ENCODE results near the gene MYRF. TPM values are rescaled to one million over a fixed set of nuclear protein-coding genes. Genes with fewer than 3 reads are reported as not detected.

The MYRF gene
- polyA plus RNA-seq, 1 experiment, result 2.7 TPM

DNA sequence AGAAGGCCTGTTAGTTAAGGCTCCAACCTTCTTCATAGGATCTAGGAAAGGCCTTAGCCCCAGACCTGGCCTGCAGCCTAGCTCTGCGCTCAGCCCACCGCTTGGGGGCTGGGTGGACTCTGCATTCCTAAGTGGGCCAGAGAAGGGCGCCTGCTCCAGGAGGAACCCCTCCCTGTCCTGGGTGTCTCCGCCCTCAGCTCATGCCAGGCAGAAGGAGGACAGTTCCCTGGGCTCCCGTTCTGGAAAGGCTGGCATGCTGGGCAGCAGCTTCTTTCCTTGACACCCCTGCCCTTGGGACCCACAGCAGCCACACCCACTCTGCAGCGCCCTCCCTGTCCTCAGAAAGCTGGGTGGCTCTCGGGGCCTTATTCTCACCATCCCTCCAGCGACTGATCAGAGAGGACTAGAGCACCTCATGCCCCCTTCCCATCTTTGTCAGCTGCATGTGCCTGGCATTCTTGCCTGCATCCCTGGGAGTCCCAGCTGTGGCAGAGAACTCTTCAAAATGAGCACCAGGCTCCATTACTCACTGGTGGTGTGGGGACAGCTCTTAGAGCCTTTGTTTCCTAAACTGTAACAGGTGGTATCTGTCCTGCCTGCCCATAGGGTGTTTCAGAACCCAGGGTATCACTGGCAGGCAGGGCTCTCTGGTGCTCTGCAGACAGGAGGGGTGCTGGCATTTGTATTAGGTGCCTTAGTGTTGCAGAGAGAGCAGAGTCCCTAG, 20.3 kb upstream of the MYRF start:
- no peak for DNase-seq (ENCODE audit: low read depth, low spot score)
- H3K27ac ChIP-seq (ENCODE audit: low read depth, low read length), result no peak overlapping the region

GRCh38 chr11:61732705-61733104, 19.7 kb upstream of the MYRF start:
- POLR2A ChIA-PET, result interaction anchor here (0.7 to 1.4 kb wide), 2 partner anchors 15 to 255 kb away, joined by 3 to 10 read pairs; no protein-coding TSS in a partner anchor
- no peak for DNase-seq (ENCODE audit: low read depth, low spot score)
- CTCF ChIA-PET, result interaction anchor here (0.5 to 3.4 kb wide), 36 partner anchors 9 to 824 kb away, joined by 3 to 54 read pairs (median 4); no protein-coding TSS in a partner anchor
- Histone ChIP-seq H3K4me3 (ENCODE audit: low read depth, low read length) (no peak overlapping the region), H3K27me3 (ENCODE audit: control insufficient read depth, insufficient read depth, low read length) (no peaks in the 10 kb centered on the region), H3K27ac (ENCODE audit: low read depth, low read length) (no peak overlapping the region), H3K9me3 (ENCODE audit: control insufficient read depth, insufficient read depth, low read length) (no peaks in the 10 kb centered on the region)
- no peak for TF ChIP-seq CTCF (IDR thresholded peaks at IDR 0.05; ENCODE audit: low read depth, low read length)

More for the DNA sequence above, 20.3 kb upstream of the MYRF start:
- TF ChIP-seq CTCF (IDR thresholded peaks at IDR 0.05; ENCODE audit: low read depth, low read length), result no peak
- H3K27me3 ChIP-seq (ENCODE audit: control insufficient read depth, insufficient read depth, low read length), result no peaks in the 10 kb centered on the region
- H3K4me3 ChIP-seq (ENCODE audit: low read depth, low read length), result no peak overlapping the region
- ChIA-PET POLR2A (no interaction called here), CTCF (interaction anchor here (0.5 to 3.4 kb wide), 3 partner anchors 14 to 285 kb away, joined by 5 to 54 read pairs (median 9); no protein-coding TSS in a partner anchor)
- no peaks in the 10 kb centered on the region; the same call in 1 of the 2 replicates for H3K9me3 ChIP-seq (ENCODE audit: control insufficient read depth, insufficient read depth, low read length)

DNA sequence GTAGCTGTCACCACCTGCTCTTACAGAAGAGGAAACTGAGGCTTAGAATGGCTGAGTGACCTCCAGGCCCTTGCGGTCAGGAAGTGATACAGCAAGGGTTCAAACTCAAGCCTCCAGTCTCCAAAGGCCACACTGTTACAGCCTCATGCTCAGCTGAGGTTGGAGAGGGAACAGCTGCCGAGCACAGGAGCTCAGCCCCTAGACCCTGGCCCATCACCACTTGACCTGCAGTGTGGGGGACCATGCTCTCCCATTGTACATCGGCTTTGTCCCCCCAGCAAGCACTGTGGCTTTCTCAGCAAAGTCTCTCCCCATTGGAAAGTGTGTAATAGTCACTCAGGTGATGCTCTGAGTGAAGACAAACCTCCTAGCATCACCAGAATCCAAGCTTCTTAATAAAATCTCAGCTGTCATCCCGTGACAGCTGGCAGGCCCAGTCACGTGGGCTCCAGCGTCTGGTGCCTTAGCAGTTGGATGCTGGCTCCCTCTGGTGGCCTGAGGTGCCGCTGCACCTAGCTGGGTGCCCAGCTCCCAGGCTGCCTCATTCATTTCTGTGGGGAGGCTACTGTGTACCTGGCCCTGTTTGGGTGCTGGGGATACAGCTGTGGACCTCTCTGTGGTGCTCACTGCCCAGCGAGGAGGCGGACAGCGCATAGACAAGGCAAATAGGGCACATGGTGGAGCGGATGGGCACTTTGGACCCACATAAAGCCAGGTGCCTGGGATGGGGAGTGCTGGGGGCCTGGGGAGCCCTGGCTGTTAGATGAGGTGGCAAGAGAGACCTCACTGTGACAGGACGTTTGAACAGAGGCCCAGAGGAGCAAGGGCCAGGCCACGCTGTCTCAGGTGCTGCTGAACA, 19.1 kb upstream of the MYRF start:
- DNase-seq (ENCODE audit: low read depth, low spot score), result peak; percentile 44
- H3K9me3 ChIP-seq (ENCODE audit: control insufficient read depth, insufficient read depth, low read length), result no peaks in the 10 kb centered on the region
- TF ChIP-seq CTCF (IDR thresholded peaks at IDR 0.05; ENCODE audit: low read depth, low read length), result peak; percentile 99
- ChIA-PET POLR2A (interaction anchor here (0.7 to 1.4 kb wide), 4 partner anchors 15 to 256 kb away, joined by 3 to 10 read pairs (median 5); no protein-coding TSS in a partner anchor), CTCF (interaction anchor here (0.6 to 3.4 kb wide), 38 partner anchors 9 to 823 kb away, joined by 3 to 54 read pairs (median 4); no protein-coding TSS in a partner anchor)
- H3K27ac ChIP-seq (ENCODE audit: low read depth, low read length), result no peak overlapping the region
- no peak overlapping the region for H3K4me3 ChIP-seq (ENCODE audit: low read depth, low read length)
- H3K27me3 ChIP-seq (ENCODE audit: control insufficient read depth, insufficient read depth, low read length), result no peaks in the 10 kb centered on the region

DNA sequence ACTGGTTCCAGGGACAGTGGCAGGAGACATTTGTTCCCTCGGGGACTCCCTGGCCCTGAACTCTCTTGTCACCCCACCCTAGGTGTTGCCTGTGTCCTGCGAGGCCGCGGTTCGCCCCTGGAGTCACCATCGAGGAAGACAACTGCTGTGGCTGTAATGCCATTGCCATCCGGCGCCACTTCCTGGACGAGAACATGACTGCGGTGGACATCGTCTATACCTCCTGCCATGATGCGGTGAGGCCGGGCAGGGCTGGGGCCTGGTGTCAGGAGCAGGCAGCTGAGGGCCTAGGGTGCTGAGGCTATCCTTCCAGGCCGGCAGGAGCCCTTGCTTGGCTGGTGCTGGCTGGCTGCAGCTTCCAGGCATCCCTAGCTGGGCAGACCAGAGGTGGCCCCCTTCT, 17.7 kb upstream of the MYRF start:
- no peak overlapping the region for H3K27ac ChIP-seq (ENCODE audit: low read depth, low read length)
- no peaks in the 10 kb centered on the region for H3K9me3 ChIP-seq (ENCODE audit: control insufficient read depth, insufficient read depth, low read length)
- DNase-seq (ENCODE audit: low read depth, low spot score), result no peak
- ChIA-PET CTCF (interaction anchor here (0.8 to 3.4 kb wide), 8 partner anchors 12 to 289 kb away, joined by 3 to 54 read pairs (median 6); no protein-coding TSS in a partner anchor), POLR2A (no interaction called here)
- no peaks in the 10 kb centered on the region for H3K27me3 ChIP-seq (ENCODE audit: control insufficient read depth, insufficient read depth, low read length)
- H3K4me3 ChIP-seq (ENCODE audit: low read depth, low read length), result no peak overlapping the region
- TF ChIP-seq CTCF (IDR thresholded peaks at IDR 0.05; ENCODE audit: low read depth, low read length), result no peak

Measured in AG04450 (cell line).